ENCODE results near the gene PLAAT4.
"Not testable (repeated sequence)": the region's sequence is repeated elsewhere in the genome, so short reads cannot be mapped to it uniquely, and the experiment has no call there.

The PLAAT4 gene

GRCh38 chr11:63534076-63534475 lies 2.5 kb upstream of the PLAAT4 start:
- H3K4me3 ChIP-seq (ENCODE audit: low read length): no peak overlapping the region
- DNase-seq (ENCODE audit: low read depth, low spot score): no peak

- no peak overlapping the region for H3K4me3 ChIP-seq (ENCODE audit: low read length)
- no peak for DNase-seq (ENCODE audit: low read depth, low spot score)
Observed at GRCh38 chr11:63534895-63535461, 1.6 kb upstream of the PLAAT4 start.

- no peak for DNase-seq (ENCODE audit: low read depth, low spot score)
- H3K4me3 ChIP-seq (ENCODE audit: low read length): no peak overlapping the region
Observed at GRCh38 chr11:63535734-63536133, 874 bp upstream of the PLAAT4 start.

GRCh38 chr11:63537293-63538101 lies 889 bp downstream of the PLAAT4 start:
- DNase-seq (ENCODE audit: low read depth, low spot score): no peak
- peak overlapping the region; percentile 47 for H3K4me3 ChIP-seq (ENCODE audit: low read length)

- not testable (repeated sequence) for H3K4me3 ChIP-seq (ENCODE audit: low read length); DNase-seq (ENCODE audit: low read depth, low spot score)
Observed at GRCh38 chr11:63542506-63542905, 5.9 kb downstream of the PLAAT4 start.

- no peak for DNase-seq (ENCODE audit: low read depth, low spot score)
Observed at GRCh38 chr11:63543711-63544110, 7.1 kb downstream of the PLAAT4 start.

GRCh38 chr11:63547061-63547460 lies 10.5 kb downstream of the PLAAT4 start:
- no peak for DNase-seq (ENCODE audit: low read depth, low spot score)
- no peak overlapping the region for H3K4me3 ChIP-seq (ENCODE audit: low read length)

More at GRCh38 chr11:63543711-63544110, 7.1 kb downstream of the PLAAT4 start:
- no peak overlapping the region for H3K4me3 ChIP-seq (ENCODE audit: low read length)

GRCh38 chr11:63548178-63548577 lies 11.6 kb downstream of the PLAAT4 start:
- no peak for DNase-seq (ENCODE audit: low read depth, low spot score)
- no peak overlapping the region for H3K4me3 ChIP-seq (ENCODE audit: low read length)

GRCh38 chr11:63549411-63549810 lies 12.8 kb downstream of the PLAAT4 start:
- DNase-seq (ENCODE audit: low read depth, low spot score): no peak
- no peak overlapping the region for H3K4me3 ChIP-seq (ENCODE audit: low read length)

- H3K4me3 ChIP-seq (ENCODE audit: low read length); DNase-seq (ENCODE audit: low read depth, low spot score): not testable (repeated sequence)
Observed at GRCh38 chr11:63550156-63550700, 13.6 kb downstream of the PLAAT4 start.

GRCh38 chr11:63551091-63551888 lies 14.7 kb downstream of the PLAAT4 start:
- DNase-seq (ENCODE audit: low read depth, low spot score): peak; percentile 82
- peak overlapping the region; percentile 24 for H3K4me3 ChIP-seq (ENCODE audit: low read length)

GRCh38 chr11:63551889-63552266 lies 15.3 kb downstream of the PLAAT4 start:
- H3K4me3 ChIP-seq (ENCODE audit: low read length): peak overlapping the region; percentile 24; the same call in 1 of the 2 replicates
- DNase-seq (ENCODE audit: low read depth, low spot score): no peak

GRCh38 chr11:63552921-63553320 lies 16.3 kb downstream of the PLAAT4 start:
- DNase-seq (ENCODE audit: low read depth, low spot score): no peak

GRCh38 chr11:63553759-63554158 lies 17.2 kb downstream of the PLAAT4 start:
- peak overlapping the region; percentile 17; the same call in 1 of the 2 replicates for H3K4me3 ChIP-seq (ENCODE audit: low read length)
- peak; percentile 88 for DNase-seq (ENCODE audit: low read depth, low spot score)

More at GRCh38 chr11:63552921-63553320, 16.3 kb downstream of the PLAAT4 start:
- H3K4me3 ChIP-seq (ENCODE audit: low read length): no peak overlapping the region

GRCh38 chr11:63554877-63555223 lies 18.2 kb downstream of the PLAAT4 start:
- DNase-seq (ENCODE audit: low read depth, low spot score): no peak
- H3K4me3 ChIP-seq (ENCODE audit: low read length): no peak overlapping the region

- no peak overlapping the region for H3K4me3 ChIP-seq (ENCODE audit: low read length)
- DNase-seq (ENCODE audit: low read depth, low spot score): no peak
Observed at GRCh38 chr11:63556404-63557013, 19.9 kb downstream of the PLAAT4 start.

GRCh38 chr11:63557570-63557969 lies 21.0 kb downstream of the PLAAT4 start:
- H3K4me3 ChIP-seq (ENCODE audit: low read length): no peak overlapping the region
- DNase-seq (ENCODE audit: low read depth, low spot score): no peak

- DNase-seq (ENCODE audit: low read depth, low spot score): no peak
Observed at GRCh38 chr11:63558459-63559157, 22.0 kb downstream of the PLAAT4 start.

More at GRCh38 chr11:63558459-63559157, 22.0 kb downstream of the PLAAT4 start:
- no peak overlapping the region for H3K4me3 ChIP-seq (ENCODE audit: low read length)
